HG02623 (cell line): Measurements from ENCODE around the gene MTPN.

ENCODE experiments used
- ATAC-seq: cut with Tn5 transposase; IDR thresholded peaks from one replicate; pipeline ENCODE4 v1.9.1; 2021; ENCODE audit warnings: moderate library complexity; ENCODE audit not compliant: unreplicated experiment

Gene MTPN

DNA sequence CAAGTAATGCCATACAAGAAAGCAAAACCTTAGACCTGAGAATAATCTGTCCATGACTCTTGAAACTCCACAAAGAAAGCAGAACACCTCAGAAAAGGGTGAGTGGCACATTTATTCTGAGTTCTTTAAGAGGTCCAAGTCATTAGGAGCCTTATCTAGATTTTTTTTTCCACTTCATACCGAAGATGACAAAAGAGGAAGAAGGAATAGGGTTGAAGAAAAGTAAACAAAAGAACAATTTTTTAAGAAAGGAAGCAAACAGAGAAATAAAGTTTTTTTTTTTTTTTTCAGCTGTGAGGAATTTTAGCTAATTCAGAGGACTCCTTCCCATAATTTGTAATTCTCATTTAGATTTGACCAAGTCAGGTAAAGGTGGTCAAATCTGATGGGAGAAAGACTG is 13.1 kb upstream of the MTPN start:
- no peak for ATAC-seq

DNA sequence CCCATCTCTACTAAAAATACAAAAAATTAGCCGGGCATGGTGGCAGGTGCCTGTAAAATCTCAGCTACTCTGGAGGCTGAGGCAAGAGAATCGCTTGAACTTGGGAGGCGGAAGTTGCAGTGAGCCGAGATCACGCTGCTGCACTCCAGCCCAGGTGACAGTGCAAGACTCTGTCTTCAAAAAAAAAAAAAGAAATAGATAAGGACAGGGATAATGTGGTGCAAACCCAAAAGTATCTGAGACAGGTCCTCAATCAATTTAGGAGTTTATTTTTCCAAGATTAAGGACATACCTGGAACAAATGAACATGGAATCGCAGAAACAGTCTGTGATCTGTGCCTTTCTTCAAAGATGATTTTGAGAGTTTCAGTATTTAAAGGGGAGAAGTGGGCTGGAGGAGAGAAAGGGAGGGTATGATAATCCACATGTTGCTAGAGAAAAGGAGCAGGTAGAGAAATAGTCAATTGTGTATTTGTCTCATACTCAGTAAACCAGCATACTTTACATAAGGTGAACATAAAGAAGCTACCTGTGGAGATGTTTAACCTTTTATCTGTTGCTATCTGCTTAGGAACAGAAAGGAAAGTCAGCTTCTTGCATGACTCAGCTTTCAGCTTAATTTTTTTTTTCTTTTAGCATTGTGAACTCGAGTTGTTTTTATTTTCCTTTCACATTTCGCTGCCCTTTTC is 4.9 kb upstream of the MTPN start:
- no peak for ATAC-seq

DNA sequence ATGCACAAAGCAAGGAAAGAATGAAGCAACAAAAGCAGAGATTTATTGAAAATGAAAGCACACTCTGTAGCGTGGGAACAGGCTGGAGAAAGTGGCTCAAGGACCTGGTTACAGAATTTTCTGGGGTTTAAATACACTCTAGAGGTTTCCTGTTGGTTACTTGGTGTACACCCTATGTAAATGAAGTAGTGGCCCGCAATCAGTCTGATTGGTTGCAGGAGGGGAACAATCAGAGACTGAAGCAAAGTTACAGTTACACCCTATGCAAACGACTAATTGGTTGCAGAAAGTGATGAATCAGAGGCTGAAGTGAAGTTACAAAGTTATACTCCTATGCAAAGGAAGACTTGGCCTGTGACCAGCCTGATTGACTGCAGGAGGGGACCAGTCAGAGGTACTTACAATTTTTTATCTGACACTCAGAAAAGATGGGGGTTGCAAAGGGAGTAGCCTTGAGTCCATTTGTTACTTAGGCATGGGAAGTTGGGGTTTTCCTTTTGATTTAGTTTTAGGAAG is 3.6 kb upstream of the MTPN start:
- peak; percentile 69 for ATAC-seq

DNA sequence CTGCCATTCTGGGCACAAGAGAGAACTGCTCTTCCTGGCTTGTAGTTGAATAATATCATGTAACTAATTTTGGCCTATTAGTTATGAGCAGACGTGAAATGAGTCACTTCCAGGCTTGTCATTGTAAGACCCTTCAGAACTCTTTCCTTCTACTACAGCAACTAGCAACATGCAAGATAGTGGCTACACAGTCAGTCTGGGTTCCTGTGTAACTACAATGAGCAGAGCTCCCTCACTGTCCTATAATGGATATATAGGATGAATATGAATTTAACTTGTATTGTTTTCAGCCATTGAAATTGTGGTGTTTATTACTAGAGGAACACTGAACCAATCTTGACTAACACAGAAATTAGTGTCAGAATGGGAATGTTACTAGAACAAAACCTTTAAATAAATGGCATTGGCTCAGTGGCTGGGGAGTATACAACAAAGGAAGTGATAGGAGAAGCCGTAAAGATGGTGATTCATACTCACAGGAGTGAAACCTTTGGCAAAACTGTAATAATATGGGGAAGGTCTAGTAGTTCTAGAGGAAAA is 2.9 kb upstream of the MTPN start:
- ATAC-seq = peak; percentile 16

DNA sequence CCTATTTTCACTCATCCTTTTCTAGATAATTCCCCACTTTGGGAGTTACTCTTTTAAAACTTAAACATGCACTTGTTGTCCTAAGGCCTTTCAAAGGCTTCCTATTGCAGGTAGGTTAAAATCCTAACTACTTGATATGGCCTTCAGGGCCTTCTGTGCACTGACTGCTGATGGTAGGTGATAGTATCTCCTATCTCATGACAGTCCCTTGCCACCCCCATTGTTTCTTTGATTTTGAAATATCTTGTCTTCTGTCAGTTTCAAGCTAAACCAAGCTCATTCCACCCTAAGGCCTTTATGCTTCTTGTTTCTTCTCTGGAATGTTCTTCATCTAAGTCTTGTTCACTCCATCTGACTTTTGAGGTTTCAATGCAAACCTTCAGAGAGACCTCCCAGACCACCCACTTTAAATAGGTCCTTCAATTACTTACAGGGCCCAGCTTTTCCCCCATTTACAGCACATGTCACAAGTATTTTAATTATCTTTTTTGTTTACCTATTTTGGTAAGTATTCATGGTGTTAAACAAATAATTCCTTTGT is 2.4 kb upstream of the MTPN start:
- ATAC-seq = no peak

DNA sequence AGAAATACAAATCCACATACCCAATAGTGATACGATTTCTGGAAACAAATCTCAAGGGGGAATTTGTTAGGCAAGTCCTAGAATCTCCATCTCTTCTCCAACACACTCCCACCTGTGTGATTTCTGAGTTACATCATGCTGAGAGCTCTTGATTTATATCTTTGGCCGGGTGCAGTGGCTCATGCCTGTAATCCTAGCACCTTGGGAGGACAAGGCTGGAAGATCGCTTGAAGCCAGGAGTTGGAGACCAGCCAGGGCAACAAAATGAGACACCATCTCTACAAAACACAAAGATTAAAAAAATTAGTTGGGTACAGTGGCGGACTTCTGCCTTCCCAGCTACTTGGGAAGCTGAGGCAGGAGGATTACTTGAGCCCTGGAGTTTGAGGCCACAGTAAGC is 1.5 kb upstream of the MTPN start:
- ATAC-seq = no peak

DNA sequence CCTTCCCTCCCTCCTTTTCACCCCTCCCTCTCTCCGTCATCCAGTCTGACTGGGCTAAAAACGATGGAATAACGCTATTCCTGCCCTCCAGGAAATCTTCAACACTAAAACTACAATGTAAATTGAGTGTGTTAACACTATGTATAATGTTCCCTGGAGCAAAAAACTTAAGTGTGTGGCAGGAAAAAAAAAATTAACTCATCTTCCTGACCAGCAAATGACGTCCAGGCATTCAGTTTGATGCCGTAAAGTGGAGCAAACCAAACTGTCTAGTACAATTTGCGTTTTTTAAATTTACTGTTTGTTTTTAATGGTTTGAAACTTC is 545 bp upstream of the MTPN start:
- no peak for ATAC-seq

DNA sequence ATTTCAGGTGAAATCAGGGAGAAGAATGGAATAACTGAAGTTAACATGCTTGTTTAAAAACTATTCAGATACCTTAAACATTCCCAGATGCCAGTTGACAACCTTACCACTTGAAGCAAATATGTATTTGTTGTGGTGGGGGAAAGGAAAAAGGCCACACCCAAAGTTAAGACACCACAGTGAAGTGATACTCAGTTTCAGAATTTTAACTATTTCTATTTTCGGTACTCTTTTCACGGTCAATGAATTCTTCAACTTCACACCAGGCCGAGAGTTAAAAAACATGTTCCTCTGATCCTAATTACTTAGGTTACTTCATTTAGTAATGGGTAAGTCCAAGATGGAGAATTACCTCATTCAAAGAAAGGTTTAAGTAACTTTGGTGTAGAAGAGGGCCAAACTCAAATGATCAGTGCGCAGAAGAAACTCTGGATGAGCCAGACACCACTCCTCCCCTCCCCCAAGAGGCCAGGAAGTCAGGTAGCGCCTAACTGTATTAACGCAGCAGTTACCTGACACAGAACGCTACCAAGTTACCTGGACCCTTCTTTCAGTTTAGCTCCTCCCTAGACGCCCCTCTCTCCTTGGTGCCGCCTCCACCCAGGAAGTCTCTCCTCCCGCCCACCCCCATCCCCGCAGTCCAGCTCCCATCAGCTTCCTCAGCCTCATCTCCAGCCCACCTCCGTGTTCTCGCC is 700 bp downstream of the MTPN start:
- ATAC-seq = peak; percentile 8

DNA sequence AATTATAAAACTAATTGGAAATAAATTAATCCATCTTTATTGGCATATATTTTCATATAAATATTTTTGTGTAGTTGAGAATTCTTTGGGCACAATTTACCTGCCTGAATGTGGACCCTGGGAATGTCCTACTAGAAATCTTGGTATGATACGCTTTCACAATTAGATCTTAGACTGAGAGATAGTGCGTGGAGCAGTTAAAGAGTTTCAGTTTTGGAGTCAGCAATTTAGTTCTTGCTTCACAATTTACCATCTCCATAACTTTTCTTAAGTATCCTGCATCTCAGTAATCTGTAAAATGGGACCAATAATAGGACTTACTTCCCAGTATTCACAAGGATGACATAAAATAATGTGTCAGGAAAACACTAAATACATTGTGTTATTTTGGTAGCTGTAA is 2.0 kb downstream of the MTPN start:
- no peak for ATAC-seq

DNA sequence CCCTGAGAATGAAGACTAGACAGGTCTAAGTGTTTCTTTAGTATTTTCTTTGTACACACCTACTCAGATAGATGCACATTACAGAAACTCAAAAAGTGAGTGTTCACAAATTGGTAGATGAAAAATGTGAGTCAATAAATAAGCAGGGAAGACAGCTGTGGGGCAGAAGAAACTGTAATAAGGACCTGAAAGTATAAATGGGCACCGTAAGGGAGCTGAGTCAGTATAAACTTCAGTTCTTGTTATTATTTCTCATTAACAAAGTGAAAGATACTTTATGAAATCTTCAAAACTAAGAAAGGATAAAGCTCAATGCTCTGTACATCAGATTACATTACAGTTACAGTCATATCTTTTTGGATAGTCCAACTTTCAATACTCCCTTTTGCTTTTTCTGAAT is 2.5 kb downstream of the MTPN start:
- ATAC-seq = no peak

DNA sequence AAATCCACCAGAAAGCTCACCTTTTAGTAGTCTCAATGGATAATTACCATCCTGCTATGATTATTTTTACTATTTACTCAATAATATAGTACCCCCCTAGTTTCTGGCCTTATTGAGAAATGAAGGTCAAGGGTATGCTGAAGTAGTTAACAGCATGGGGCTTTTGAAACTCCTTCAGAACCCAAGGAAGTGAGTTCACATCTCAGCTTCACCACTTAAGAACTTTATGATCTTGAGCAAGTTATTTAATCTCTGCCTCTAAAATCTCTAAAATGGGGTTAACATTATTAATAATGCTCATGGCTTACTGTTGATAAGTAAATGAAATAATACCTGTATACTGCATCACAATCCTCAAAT is 5.8 kb downstream of the MTPN start:
- no peak for ATAC-seq

DNA sequence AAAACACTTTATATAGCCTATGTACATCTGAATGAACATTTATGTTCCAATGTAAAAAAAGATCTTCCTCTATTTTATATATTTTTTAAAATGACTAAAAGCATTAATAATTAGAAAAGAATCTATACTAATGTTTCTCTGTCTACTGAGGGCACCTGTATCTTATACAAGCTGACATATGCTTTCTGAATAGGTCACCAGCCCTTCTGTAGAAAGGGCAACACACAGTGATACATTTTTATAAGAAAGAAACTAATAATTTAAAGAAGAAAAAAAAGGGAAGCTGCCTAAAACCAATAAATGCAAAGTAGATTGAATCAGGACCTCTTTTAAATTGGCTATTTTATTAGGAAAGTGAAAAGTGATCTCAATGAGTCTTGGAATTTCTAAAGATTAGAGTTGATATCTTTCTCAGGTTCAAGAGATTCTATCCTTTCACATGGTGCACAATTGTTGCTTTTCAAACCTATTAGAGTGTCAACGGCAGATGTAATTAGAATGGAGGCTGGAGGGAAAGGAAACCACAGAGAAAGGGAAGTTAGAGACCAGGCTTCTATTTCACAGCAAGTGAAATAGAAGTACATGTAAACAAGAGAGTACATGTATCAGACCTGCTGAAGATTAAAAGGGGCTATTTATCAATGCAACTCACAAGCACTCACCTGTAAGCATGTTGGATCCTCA is 6.3 kb downstream of the MTPN start:
- ATAC-seq = peak; percentile 77

DNA sequence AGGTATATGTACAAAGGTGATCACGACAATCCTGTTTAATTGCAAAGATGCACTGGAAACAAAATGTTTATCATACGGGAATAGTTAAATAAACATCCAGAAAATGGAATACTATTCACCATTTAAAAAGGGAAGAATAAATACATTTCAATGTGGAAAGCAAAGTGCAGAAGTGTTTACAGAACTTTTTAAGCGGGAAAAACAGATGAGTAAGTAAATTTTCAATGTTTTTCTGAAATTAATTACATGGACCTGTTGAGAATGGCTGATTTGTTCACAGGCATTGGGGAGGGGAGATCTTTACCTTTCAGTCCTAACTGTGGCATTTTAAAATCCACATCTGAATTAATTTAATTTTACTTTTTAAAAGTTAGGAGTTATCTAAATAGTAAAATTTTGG is 7.1 kb downstream of the MTPN start:
- ATAC-seq = no peak

DNA sequence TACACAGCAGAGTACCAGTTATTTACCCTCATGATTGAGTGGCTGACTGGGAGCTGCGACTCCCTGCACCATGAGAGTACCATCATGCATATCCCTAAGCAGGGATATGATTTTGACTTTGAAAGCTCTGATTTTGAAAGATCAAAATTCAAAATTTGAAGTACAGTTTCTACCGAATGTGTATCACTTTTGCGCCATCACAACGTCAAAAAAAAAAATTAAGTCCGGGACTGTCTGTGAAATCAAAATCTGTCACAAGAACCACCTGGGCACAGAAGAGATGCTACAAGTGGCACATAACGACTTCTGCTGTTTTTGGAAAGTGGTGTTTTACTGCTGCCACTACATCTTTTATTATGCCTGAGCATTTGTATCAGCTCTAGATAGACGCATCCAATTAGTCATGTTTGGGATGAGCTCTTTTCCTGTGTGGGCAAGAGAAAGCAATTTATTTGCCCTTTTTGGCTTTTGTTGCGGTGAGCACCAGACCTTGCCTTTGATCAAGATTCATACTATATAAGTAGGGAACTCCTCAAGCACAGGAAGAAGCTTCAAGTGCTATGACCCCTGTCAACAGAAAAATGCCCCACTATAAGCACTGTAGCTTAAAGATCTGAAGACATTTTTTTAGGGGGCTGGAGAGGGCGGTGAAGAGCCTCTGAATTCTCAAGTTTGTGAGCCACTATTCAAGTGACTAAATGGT is 10.7 kb downstream of the MTPN start:
- no peak for ATAC-seq

DNA sequence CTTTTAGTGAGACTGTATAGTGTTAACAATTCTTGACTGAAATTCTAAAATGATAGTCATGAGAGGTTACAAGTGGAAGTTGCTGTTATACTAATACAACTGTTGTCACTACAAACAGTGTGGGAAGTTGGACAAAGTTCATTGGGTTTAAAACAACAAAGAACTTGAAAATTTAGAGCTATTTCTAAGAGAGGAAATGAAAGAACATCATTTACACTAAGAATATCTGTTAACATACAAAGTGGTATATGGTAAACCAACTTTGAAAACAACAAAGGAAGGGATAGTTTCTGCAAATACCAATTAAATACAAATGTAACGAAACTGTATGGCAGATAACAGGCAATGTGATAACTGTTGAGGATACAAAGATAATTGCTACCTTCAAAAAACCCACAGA is 11.6 kb downstream of the MTPN start:
- ATAC-seq = peak; percentile 64

DNA sequence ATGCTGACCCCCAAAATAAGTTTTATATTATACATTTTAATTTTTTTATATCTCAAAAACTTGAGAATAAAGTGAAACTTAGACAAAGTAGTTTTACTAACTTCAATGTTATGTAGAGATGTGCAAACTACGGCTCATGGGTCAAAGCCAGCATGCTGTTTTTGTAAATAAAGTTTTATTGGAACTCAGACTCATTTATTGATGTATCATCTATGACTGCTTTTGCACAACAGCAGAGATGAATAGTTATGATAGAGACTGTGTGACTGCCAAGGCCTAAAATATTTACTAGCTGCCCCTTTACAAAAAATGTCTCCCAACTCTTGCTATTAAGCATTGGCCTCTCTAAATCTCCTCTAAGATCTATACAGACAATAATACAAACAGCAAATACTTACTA is 12.4 kb downstream of the MTPN start:
- ATAC-seq = no peak

DNA sequence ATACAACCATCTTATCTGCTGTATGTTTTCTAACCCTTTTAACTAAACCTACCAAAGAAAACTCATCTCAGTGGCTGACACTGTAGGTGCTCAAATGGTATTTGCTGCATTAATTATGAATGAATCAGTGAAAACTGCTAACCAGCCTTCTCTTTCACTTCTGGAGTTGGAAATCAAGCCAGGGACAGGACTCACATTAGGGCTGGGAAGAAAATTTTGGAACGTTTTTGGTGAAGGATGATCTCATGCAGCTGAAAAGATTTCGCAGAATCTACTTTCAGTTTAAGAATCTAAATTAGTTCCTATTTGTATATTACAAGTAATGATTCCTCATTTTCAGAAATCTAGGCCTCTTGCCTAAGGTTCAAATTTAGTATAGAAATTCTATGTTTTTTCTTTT is 12.9 kb downstream of the MTPN start:
- ATAC-seq = no peak

DNA sequence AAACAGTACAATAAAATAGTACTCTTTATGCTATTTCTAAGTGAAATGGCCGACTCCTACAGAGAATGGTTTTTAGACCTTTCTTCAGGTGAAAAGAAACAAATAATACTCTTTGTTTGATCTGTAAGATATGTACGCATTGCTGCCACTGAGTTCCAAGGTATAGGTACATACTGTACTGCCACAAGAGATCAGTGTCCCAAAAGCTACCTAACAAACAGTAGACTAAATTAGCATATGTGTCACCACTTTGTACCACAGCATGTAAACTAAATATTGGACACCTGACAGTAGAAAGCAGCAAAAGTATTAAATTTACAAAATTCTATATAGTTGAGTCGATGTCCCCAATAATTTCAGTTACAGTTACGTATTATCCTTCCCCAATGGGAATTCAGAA is 14.4 kb downstream of the MTPN start:
- ATAC-seq = no peak

DNA sequence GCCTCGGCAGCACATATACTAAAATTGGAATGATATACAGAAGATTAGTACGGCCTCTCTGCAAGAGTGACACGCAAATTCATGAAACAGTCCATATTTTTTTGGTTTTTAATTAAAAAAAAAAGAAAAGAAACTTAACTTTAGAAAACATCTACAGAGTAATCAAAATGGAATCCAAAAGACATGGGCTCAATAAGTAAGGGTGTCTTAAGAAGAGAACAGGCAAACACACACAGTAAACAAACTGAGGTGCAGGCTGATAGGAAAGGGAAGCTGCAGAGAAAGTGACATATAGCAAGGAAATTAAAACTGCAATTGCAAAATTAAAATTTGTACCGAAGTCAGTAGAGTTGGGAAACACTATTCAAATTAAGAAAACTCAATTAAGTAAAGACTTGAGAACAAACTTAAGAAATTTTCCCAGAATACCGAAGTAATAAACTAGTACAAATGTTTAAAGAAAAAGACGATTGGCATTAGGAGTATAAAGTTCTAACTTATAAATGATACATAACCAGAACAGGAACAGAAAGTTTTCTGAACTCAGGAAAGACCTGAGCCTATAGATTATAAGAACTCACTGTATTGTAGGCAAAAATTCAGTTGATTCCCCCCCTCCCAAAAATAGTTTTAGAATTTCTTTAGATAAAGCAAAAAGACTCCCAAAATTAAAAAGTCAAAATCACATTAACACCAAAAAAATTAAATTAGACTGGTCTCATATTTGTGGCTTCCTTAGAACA is 16.3 kb downstream of the MTPN start:
- ATAC-seq = no peak

DNA sequence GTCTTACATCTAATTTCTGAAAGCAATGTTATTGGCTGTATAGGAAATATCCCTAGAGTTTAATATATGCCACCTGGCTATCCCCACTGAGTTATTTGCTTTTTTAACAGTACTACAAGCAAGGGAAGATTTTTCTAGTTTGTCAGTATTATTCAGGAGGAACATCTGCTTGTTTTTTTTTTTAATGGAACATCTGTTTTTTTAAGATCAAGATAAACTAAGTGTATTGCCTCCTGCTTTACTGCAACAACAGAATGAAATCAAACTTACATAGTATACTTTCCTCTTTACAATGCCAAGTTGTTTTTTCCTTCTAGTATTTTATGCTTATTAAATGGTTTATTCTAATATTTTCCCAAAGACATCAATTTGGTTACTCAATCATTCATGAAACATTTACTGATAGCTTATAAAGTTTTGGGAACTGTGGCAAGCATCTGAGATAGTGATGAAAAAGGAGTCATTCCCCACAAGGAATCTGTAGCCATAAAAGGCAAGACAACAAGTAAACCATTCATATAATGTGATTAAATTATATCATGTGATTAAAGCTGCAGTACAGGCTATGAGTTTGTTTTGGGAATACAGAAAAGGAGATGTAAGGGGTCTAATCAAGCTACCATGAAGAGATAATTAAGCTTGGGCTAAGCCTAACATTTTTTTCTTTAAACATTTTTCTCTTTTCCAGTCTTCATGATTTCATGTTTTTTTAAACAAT is 17.4 kb downstream of the MTPN start:
- no peak for ATAC-seq
